Activated T-cell treated with anti-CD3 and anti-CD28 coated beads, Interleukin-2, amount 50 U/mL, for 1 hour (primary cell): ENCODE results near the gene TMEM45A.
"Not testable (repeated sequence)": the region's sequence is repeated elsewhere in the genome, so short reads cannot be mapped to it uniquely, and the experiment has no call there.

ENCODE experiments used
- DNase-seq: peaks from one replicate; pipeline ENCODE4 v3.0.0-alpha.2; 2020

Gene TMEM45A

GRCh38 chr3:100536093-100536492 lies 43.7 kb downstream of the TMEM45A start:
- DNase-seq: no peak

DNA sequence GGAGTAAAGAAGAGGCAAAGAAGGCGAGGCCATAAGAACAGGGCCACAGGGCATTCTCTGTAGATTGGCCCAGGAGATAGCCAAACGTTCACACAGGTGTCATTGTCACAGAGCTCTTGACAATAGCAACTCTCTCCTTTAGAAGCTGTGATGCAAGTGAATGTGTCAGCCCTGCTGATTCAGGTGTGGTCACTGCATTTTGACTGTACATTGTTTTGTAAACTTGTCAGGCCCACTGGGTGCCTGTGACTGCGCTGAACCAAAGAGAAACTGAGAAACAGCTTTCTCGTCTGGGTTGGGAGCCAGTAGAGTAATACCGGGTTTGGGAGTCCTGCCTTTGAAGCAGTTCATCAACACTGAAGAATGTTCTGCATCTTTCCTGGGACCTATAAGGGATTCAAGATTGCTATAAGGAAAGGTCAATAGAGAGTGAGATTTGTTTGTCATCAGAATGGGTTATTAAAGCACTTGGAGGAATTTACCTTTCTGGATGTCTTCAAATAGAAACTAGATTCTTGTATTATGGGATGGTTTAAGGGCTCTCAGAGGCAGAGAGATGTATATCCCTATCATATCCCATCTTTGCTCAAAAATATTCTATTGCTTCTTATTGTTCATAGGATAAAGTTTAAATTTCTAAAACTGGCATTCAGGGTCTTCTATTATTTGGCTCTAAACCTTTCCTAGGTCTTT lies 45.4 kb downstream of the TMEM45A start:
- DNase-seq: no peak

GRCh38 chr3:100538339-100538706 lies 45.9 kb downstream of the TMEM45A start:
- DNase-seq: no peak

DNA sequence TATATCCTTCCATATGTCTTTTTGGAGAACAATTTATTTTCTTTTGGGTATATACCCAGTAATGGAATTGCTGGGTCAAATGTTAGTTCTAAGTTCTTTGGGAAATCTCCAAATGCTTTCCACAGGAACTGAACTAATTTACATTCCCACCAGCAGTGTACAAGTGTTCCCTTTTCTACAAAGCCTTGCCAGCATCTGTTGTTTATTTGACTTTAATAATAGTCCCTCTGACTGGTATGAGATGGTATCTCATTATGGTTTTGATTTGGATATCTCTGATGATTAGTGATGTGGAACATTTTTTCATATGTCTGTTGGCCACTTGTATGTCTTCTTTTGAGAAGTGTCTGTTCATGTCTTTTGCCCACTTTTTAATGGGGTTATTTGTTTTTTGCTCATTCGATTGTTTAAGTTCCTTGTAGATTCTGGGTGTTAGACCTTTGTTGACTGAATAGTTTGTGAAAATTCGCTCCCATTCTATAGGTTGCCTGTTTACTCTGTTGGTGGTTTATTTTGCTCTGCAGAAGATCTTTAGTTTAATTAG lies 48.4 kb downstream of the TMEM45A start:
- DNase-seq: no peak

DNA sequence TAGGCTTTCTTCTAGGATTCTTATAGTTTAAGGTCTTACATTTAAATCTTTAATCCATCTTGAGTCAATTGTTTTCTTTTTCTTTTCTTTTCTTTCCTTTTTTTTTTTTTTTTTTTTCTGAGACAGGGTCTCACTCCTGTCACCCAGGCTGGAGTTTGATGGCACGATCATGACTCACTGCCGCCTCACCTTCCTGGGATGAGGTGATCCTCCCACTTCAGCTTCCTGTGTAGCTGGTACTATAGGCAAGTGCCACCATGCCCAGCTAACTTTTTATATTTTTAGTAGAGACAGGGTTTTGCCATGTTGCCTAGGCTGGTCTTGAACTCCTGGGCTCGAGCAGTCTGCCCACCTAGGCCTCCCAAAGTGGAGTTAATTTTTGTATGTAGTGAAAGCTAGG lies 49.0 kb downstream of the TMEM45A start:
- DNase-seq: not testable (repeated sequence)

- no peak for DNase-seq
Observed at GRCh38 chr3:100545371-100545770, 53.0 kb downstream of the TMEM45A start.

DNA sequence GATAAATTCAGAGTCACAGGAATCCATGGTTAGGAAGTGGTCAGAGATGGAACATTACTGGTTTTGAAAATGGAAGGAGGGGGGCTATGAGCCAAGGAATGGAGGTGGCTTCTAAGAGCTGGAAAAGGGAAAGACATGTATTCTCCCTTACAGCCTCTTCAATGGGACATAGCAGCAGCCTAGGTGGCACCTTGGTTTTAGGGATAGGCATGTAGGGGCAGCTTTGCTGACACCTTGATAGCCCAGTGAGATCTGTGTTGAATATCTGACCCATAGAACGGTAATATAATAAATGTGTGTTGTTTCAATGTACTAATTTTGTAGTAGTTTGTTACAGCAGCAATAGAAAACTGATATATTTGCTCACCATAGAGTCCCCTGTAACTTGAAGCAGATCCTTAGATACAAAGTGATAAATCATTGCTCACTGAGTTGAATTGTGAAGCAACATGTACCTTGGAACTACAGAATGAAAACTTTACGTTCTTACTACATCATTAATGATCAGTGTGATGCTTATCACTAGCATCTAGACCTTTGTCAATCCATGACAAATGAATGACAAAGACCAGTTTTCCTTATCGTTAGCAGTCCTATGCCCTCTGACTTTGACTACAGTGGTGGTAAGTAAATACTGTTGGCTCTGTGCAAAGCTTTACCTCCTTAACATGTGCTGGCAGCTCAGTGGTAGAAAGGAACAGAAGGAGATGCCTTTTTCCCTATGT lies 53.8 kb downstream of the TMEM45A start:
- DNase-seq: no peak

- DNase-seq: no peak
Observed at GRCh38 chr3:100548053-100548452, 55.6 kb downstream of the TMEM45A start.

DNA sequence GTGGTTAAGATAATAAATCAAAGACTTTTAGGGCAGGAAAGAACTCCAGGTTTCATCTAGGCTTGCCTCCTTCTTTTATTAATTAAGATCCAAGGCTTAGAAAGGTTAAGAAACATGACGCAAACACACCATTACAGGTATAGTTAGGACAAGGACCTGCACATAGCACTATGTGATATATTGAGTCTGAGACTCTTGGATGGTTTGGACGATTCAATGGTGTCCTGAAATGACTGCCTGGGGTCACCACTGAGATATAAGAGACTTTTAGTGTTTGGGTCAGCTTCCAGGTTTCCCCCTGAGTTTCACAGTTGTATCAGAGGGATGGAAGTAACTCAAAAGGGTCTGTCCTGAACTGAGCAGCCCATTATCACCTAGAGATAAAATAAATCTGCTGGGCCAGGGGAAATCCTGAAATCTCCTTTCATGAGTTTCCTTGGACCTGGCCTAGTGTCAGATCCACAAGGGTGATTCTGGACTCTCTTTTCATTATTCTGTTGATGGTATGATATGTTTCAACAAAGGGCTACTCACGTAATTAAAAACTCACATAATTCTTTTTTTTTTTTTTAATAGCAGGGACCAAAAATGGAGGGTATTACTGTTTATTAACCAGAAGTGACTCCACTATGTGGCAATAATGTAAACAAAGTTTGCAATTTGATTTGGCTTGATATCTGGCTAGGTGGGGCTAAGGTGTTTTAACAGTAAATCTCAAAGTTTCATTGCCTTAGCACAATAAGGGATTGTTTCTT lies 61.4 kb downstream of the TMEM45A start:
- no peak for DNase-seq

- DNase-seq: no peak
Observed at GRCh38 chr3:100554373-100554676, 61.9 kb downstream of the TMEM45A start.

- DNase-seq: no peak
Observed at GRCh38 chr3:100556673-100557310, 64.4 kb downstream of the TMEM45A start.

GRCh38 chr3:100558233-100558632 lies 65.8 kb downstream of the TMEM45A start:
- no peak for DNase-seq

- DNase-seq: no peak
Observed at GRCh38 chr3:100560426-100560825, 68.0 kb downstream of the TMEM45A start.

DNA sequence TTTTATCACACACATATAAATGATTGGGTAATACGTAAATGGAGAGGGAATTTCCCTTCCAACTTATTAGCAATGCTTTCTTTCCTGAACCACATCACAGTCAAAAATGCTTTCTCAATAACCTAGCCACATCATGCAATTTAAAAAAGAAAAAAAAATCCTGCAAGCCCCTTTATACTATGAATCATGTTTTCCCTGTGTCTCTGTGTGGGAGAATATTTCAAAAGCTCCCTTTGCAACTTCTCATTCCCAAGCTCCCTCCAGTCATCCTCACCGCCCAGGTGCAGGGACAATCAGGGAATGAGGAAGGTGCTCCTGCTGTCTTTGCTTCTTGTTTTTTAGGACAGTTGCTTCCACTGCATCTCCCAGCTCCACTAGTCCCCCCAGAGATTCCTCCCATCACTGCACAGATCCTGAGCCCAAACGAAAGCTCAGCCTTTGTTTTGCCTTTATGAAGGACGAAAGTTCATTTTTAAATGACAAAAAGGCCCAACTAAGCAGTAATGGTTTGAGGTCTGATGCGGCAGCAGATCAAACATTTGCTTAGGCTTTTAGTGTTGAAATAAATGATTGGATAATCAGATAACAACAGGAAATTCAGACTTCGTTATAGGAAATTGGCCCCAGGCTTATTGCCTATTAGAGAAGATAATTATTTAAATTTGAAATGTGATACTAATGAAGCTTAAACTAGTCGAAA lies 69.2 kb downstream of the TMEM45A start:
- DNase-seq: no peak

GRCh38 chr3:100562224-100562857 lies 69.9 kb downstream of the TMEM45A start:
- DNase-seq: no peak

DNA sequence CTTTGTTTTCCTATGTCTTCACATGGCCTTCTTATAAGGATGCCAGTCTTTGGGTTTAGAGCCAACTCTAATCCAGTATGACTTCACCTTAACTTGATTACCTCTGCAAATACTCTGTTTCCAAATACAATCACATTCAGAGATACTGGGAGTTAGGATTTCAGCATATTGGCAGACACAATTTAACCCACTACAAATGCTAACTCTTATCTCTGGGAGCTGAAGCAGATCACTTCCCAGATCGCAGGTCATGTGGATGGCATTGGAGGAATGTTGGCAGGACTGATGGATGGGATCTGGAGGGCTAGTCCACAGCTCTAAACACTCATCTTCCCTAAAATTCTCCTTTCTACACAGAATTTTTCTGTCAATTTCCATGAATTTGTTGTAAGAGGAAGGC lies 70.8 kb downstream of the TMEM45A start:
- DNase-seq: no peak

- no peak for DNase-seq
Observed at GRCh38 chr3:100563652-100564211, 71.3 kb downstream of the TMEM45A start.

DNA sequence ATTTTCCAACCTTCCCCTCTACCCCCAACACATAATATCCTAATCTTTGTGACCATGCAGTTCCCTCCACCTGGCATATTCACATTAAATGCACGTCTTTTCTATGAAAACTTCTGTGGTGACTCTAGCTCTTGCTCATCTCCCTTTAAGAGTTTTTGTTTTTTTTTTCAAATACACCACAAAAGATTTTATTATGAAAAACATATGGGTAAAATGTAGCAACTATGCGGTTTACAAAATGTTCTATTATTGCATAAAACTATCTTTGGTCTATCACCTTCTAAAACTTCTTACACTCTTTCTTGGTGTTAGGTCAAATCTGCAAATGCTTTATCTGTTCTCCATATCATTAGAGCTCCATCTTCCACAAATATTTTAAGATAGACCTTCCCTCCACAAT lies 78.4 kb downstream of the TMEM45A start:
- DNase-seq: no peak

DNA sequence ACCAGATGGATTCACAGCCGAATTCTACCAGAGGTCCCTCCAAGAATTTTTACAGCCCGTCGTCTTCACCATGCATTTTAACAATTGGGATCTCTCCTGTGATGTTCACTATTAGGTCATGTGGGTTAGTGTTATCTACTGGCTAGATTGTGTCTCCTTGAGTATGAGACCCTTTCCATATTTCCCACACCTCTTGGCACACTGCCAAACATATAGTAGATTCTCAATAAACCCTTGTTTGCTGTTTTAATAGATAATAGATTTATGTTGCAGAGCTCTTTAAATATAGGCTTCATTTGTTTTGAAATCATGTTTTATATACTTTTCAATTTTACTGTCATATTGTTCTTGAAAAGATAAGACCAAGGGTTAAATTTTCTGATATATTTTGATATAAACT lies 82.1 kb downstream of the TMEM45A start:
- DNase-seq: no peak

GRCh38 chr3:100575704-100576103 lies 83.3 kb downstream of the TMEM45A start:
- DNase-seq: no peak

- DNase-seq: no peak
Observed at GRCh38 chr3:100577382-100578008, 85.1 kb downstream of the TMEM45A start.
